RWPE2 (cell line): ENCODE results near the gene TANC1.

Experiments
- ATAC-seq: fragments of 200-7000 bp; cut with Tn5 transposase; 3 replicates; pipeline ENCODE4 v1.9.1; 2021; ENCODE audit warnings: low read depth
- DNase-seq: peaks from one replicate; pipeline ENCODE4 v3.0.0-alpha.2; 2020; ENCODE audit warnings: low spot score
- H3K27ac ChIP-seq: fragments of 450-650 bp; 2 replicates; pipeline ENCODE4 v1.5.1; 2017; ENCODE audit warnings: mild to moderate bottlenecking; ENCODE audit not compliant: poor library complexity, severe bottlenecking
- H3K27me3 ChIP-seq: fragments of 250-450 bp; sonication (Bioruptor Pico); 2 replicates; pipeline ENCODE4 v1.5.1; 2021; ENCODE audit warnings: mild to moderate bottlenecking, moderate library complexity; ENCODE audit not compliant: insufficient read depth, poor library complexity, severe bottlenecking
- H3K36me3 ChIP-seq: fragments of 250-450 bp; sonication (Bioruptor Pico); 2 replicates; pipeline ENCODE4 v1.5.1; 2020; ENCODE audit warnings: low read depth, mild to moderate bottlenecking, moderate library complexity
- H3K4me1 ChIP-seq: fragments of 250-450 bp; sonication (Bioruptor Pico); 2 replicates; pipeline ENCODE4 v1.5.1; 2021; ENCODE audit warnings: mild to moderate bottlenecking, moderate library complexity; ENCODE audit not compliant: insufficient read depth, poor library complexity, severe bottlenecking
- H3K4me3 ChIP-seq: fragments of 250-450 bp; sonication (Bioruptor Pico); 2 replicates; pipeline ENCODE4 v1.5.1; 2021; ENCODE audit warnings: mild to moderate bottlenecking, moderate library complexity; ENCODE audit not compliant: severe bottlenecking
- H3K9me3 ChIP-seq: fragments of 250-450 bp; sonication (Bioruptor Pico); 2 replicates; pipeline ENCODE4 v1.5.1; 2021; ENCODE audit warnings: mild to moderate bottlenecking, moderate library complexity; ENCODE audit not compliant: severe bottlenecking
- CTCF ChIP-seq: fragments of 450-650 bp; IDR thresholded peaks from one replicate; pipeline ENCODE4 v1.5.1; 2017; ENCODE audit warnings: mild to moderate bottlenecking, moderate library complexity; ENCODE audit not compliant: poor library complexity, severe bottlenecking

Gene TANC1

GRCh38 chr2:158995677-158996049 is 27.2 kb downstream of the TANC1 start:
- Histone ChIP-seq H3K27ac (peak overlapping the region; percentile 97), H3K36me3 (peaks cover 14% of the 10 kb centered on the region), H3K27me3 (no peaks in the 10 kb centered on the region), H3K9me3 (no peaks in the 10 kb centered on the region), H3K4me1 (peaks cover 73% of the 10 kb centered on the region), H3K4me3 (no peak overlapping the region)
- no peak for TF ChIP-seq CTCF
- peak; percentile 39; the same call in 1 of the 3 replicates for ATAC-seq
- DNase-seq: no peak

GRCh38 chr2:158996378-158996993 is 28.0 kb downstream of the TANC1 start:
- Histone ChIP-seq H3K27ac (no peak overlapping the region), H3K4me3 (no peak overlapping the region), H3K27me3 (no peaks in the 10 kb centered on the region), H3K4me1 (peaks cover 69% of the 10 kb centered on the region), H3K36me3 (peaks cover 23% of the 10 kb centered on the region), H3K9me3 (no peaks in the 10 kb centered on the region)
- TF ChIP-seq CTCF: peak; percentile 32
- no peak for DNase-seq
- no peak for ATAC-seq

- TF ChIP-seq CTCF: no peak
- no peak overlapping the region for H3K27ac ChIP-seq
- H3K36me3 ChIP-seq: peaks cover 26% of the 10 kb centered on the region
- peaks cover 64% of the 10 kb centered on the region for H3K4me1 ChIP-seq
- no peak overlapping the region for H3K4me3 ChIP-seq
- H3K9me3 ChIP-seq: no peaks in the 10 kb centered on the region
- no peak for ATAC-seq
- H3K27me3 ChIP-seq: no peaks in the 10 kb centered on the region
- no peak for DNase-seq
These were observed 28.8 kb downstream of the TANC1 start for GRCh38 chr2:158997037-158997790.

- Histone ChIP-seq H3K36me3 (peaks cover 41% of the 10 kb centered on the region), H3K4me1 (peaks cover 54% of the 10 kb centered on the region), H3K27ac (peak overlapping the region; percentile 25), H3K4me3 (no peak overlapping the region), H3K9me3 (no peaks in the 10 kb centered on the region), H3K27me3 (no peaks in the 10 kb centered on the region)
- ATAC-seq (no peak), DNase-seq (no peak)
- TF ChIP-seq CTCF: no peak
These were observed 30.3 kb downstream of the TANC1 start for GRCh38 chr2:158998551-158999248.
